Upper lobe of left lung (tissue), 4 donors: ENCODE measurements around the gene TAP1.

Experiments used
- POLR2AphosphoS5 ChIP-seq, 2 donors: sonication (generic); formaldehyde crosslinking; IDR thresholded peaks; one replicate each; pipeline ENCODE4 v1.5.1; 2017; ENCODE audit warnings: antibody characterized with exemption in 2 of 2
- TF ChIP-seq, protein P1 (sequence below), 6 experiments: fragments of 450-650 bp in 4 of 6; fragments of 200-600 bp in 2 of 6; sonication (generic) in 2 of 6; IDR thresholded peaks; one replicate each; pipeline ENCODE4 v1.5.1; 2016 to 2019; ENCODE audit warnings: antibody characterized with exemption in 6 of 6

DNA sequence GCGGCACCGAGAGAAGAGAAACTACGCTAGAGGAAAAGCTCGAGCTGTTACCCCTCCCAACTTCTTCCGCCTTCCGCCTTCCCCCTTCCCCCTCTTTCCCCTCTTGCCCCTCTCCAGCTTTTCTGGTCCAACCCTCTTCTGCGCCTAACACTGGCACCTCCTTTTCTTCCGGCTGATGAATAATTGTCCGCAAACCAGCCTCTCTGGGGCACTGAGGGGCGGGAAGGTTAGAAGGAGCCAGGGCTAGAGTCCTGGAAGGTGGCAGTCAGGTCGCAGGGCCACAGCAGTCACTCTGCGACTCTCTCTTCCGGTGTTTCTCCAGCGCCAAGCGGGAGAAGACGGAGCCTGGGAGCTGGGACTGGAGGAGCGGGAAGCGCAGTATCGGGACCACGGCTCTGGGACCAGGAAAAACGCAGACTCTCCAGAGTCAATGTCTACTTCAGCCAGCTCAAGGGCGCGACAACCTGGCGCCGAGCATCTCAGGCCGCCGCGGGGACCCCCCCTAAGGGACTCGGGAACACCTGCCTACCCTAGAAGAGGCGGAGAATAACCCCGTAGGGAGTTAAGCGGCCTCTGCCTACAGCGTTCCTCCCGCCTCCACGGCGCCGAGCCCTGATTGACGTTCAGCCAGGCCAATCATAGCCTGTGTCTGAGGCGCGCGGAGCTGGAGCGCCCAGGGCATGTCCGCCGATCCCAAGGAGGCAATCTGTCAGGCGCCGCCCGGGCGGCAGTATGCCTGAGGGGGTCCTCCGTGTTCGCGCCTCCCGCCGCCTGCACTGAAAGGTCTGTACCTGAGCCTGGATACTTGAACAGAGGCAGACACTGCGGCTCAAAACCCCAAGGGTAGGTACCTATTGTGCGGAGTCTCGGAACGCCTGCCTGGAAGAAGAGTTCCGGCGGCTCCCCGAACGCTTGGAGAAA lies 40.8 kb upstream of the TAP1 start:
- TF ChIP-seq, protein P1, sequence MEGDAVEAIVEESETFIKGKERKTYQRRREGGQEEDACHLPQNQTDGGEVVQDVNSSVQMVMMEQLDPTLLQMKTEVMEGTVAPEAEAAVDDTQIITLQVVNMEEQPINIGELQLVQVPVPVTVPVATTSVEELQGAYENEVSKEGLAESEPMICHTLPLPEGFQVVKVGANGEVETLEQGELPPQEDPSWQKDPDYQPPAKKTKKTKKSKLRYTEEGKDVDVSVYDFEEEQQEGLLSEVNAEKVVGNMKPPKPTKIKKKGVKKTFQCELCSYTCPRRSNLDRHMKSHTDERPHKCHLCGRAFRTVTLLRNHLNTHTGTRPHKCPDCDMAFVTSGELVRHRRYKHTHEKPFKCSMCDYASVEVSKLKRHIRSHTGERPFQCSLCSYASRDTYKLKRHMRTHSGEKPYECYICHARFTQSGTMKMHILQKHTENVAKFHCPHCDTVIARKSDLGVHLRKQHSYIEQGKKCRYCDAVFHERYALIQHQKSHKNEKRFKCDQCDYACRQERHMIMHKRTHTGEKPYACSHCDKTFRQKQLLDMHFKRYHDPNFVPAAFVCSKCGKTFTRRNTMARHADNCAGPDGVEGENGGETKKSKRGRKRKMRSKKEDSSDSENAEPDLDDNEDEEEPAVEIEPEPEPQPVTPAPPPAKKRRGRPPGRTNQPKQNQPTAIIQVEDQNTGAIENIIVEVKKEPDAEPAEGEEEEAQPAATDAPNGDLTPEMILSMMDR (IDR thresholded peaks at IDR 0.05), result no peak
- TF ChIP-seq POLR2AphosphoS5 (IDR thresholded peaks at IDR 0.05), result peak in 1 of 2 donors; percentile 86
